Measurements from ENCODE around the gene ELMO1.

- TF ChIP-seq CTCF (IDR thresholded peaks at IDR 0.05; ENCODE audit: poor library complexity) (no peak), EZH2phosphoT487 (IDR thresholded peaks at IDR 0.05; ENCODE audit: low read depth, severe bottlenecking, unreplicated experiment) (no peak), EZH2 (IDR thresholded peaks at IDR 0.05; ENCODE audit: borderline replicate concordance) (no peak)
Observed at GRCh38 chr7:36942955-36943354, 505.7 kb downstream of the ELMO1 start.

Data from hepatocyte (in vitro differentiated cells).